ENCODE data around the gene STRAP.

Gene STRAP

GRCh38 chr12:15932327-15932726, 50.1 kb downstream of the STRAP start:
- Histone ChIP-seq H3K27me3 (ENCODE audit: insufficient read depth, poor library complexity, severe bottlenecking) (no peaks in the 10 kb centered on the region), H3K27ac (replicated peaks) (no peak overlapping the region), H3K4me3 (replicated peaks; ENCODE audit: insufficient read depth, low read length) (no peak overlapping the region)
- no peak for DNase-seq (ENCODE audit: low read depth in 1 of 2, low spot score in 1 of 2)
- no peak for TF ChIP-seq POLR2AphosphoS5 (IDR thresholded peaks at IDR 0.05; ENCODE audit: low read depth)
- TF ChIP-seq REST (IDR thresholded peaks at IDR 0.05; ENCODE audit: insufficient replicate concordance, low read depth), result no peak

- Histone ChIP-seq H3K27me3 (ENCODE audit: insufficient read depth, poor library complexity, severe bottlenecking) (no peaks in the 10 kb centered on the region), H3K4me3 (replicated peaks; ENCODE audit: insufficient read depth, low read length) (no peak overlapping the region), H3K27ac (replicated peaks) (no peak overlapping the region)
- DNase-seq (ENCODE audit: low read depth in 1 of 2, low spot score in 1 of 2), result no peak
- TF ChIP-seq CTCF (IDR thresholded peaks at IDR 0.05; ENCODE audit: insufficient read depth, low read length), result no peak
- TF ChIP-seq REST (IDR thresholded peaks at IDR 0.05; ENCODE audit: insufficient replicate concordance, low read depth), result no peak
- no peak for TF ChIP-seq SPI1 (IDR thresholded peaks at IDR 0.05; ENCODE audit: borderline replicate concordance, low read depth)
- TF ChIP-seq GABPA (IDR thresholded peaks at IDR 0.05; ENCODE audit: low read depth), result no peak
- no peak for TF ChIP-seq POLR2AphosphoS5 (IDR thresholded peaks at IDR 0.05; ENCODE audit: low read depth)
Measured at GRCh38 chr12:15932971-15933370, 50.8 kb downstream of the STRAP start.

GRCh38 chr12:15933751-15934150, 51.6 kb downstream of the STRAP start:
- H3K4me3 ChIP-seq (replicated peaks; ENCODE audit: insufficient read depth, low read length), result no peak overlapping the region
- no peaks in the 10 kb centered on the region for H3K27me3 ChIP-seq (ENCODE audit: insufficient read depth, poor library complexity, severe bottlenecking)
- TF ChIP-seq REST (IDR thresholded peaks at IDR 0.05; ENCODE audit: insufficient replicate concordance, low read depth), result no peak
- no peak for TF ChIP-seq CTCF (IDR thresholded peaks at IDR 0.05; ENCODE audit: insufficient read depth, low read length)
- no peak for TF ChIP-seq POLR2AphosphoS5 (IDR thresholded peaks at IDR 0.05; ENCODE audit: low read depth)
- TF ChIP-seq GABPA (IDR thresholded peaks at IDR 0.05; ENCODE audit: low read depth), result no peak
- TF ChIP-seq SPI1 (IDR thresholded peaks at IDR 0.05; ENCODE audit: borderline replicate concordance, low read depth), result no peak
- H3K27ac ChIP-seq (replicated peaks), result no peak overlapping the region
- DNase-seq (ENCODE audit: low read depth in 1 of 2, low spot score in 1 of 2), result no peak

GRCh38 chr12:15936751-15937150, 54.6 kb downstream of the STRAP start:
- Histone ChIP-seq H3K27ac (replicated peaks) (no peak overlapping the region), H3K27me3 (ENCODE audit: insufficient read depth, poor library complexity, severe bottlenecking) (no peaks in the 10 kb centered on the region), H3K4me3 (replicated peaks; ENCODE audit: insufficient read depth, low read length) (no peak overlapping the region)
- DNase-seq (ENCODE audit: low read depth in 1 of 2, low spot score in 1 of 2), result no peak
- TF ChIP-seq CTCF (IDR thresholded peaks at IDR 0.05; ENCODE audit: insufficient read depth, low read length), result no peak
- no peak for TF ChIP-seq POLR2AphosphoS5 (IDR thresholded peaks at IDR 0.05; ENCODE audit: low read depth)
- no peak for TF ChIP-seq SPI1 (IDR thresholded peaks at IDR 0.05; ENCODE audit: borderline replicate concordance, low read depth)
- no peak for TF ChIP-seq REST (IDR thresholded peaks at IDR 0.05; ENCODE audit: insufficient replicate concordance, low read depth)
- no peak for TF ChIP-seq GABPA (IDR thresholded peaks at IDR 0.05; ENCODE audit: low read depth)
